GM23338 (cell line): ENCODE measurements around the gene GNB2. TPM values are rescaled to one million over a fixed set of nuclear protein-coding genes. Genes with fewer than 3 reads are reported as not detected.

ENCODE experiments used
- ATAC-seq: fragments of 200-7000 bp; cut with Tn5 transposase; 3 replicates; pipeline ENCODE4 v1.9.1; 2020
- DNase-seq: peaks from one replicate; pipeline ENCODE4 v3.0.0-alpha.2; 2015; ENCODE audit warnings: low spot score
- H2AFZ ChIP-seq: fragments of 200-600 bp; sonication (generic); 2 replicates; pipeline ENCODE4 v1.8.0; 2016; ENCODE audit warnings: antibody characterized with exemption, mild to moderate bottlenecking, moderate library complexity
- H3F3A ChIP-seq: fragments of 200-600 bp; sonication (generic); replicated peaks from 2 replicates; pipeline ENCODE4 v1.8.0; 2017; ENCODE audit warnings: antibody characterized with exemption, mixed run types, low read depth
- H3K27ac ChIP-seq: fragments of 200-600 bp; sonication (generic); 2 replicates; pipeline ENCODE4 v1.6.1; 2016; ENCODE audit warnings: low read depth
- H3K27me3 ChIP-seq: fragments of 200-600 bp; sonication (generic); 2 replicates; pipeline ENCODE4 v1.8.0; 2016; ENCODE audit warnings: mild to moderate bottlenecking, mixed run types, moderate library complexity; ENCODE audit not compliant: insufficient read depth
- H3K36me3 ChIP-seq: fragments of 200-600 bp; sonication (generic); 2 replicates; pipeline ENCODE4 v1.8.0; 2016; ENCODE audit warnings: mild to moderate bottlenecking; ENCODE audit not compliant: insufficient read depth
- H3K4me1 ChIP-seq: fragments of 200-600 bp; sonication (generic); 2 replicates; pipeline ENCODE4 v1.8.0; 2016; ENCODE audit warnings: mild to moderate bottlenecking, moderate library complexity; ENCODE audit not compliant: insufficient read depth
- H3K4me2 ChIP-seq: fragments of 200-600 bp; sonication (generic); 2 replicates; pipeline ENCODE4 v1.7.1; 2017; ENCODE audit warnings: mixed run types
- H3K4me3 ChIP-seq: fragments of 200-600 bp; sonication (generic); 2 replicates; pipeline ENCODE4 v1.6.1; 2016; ENCODE audit warnings: mixed run types
- H3K79me2 ChIP-seq: fragments of 200-600 bp; sonication (generic); replicated peaks from 2 replicates; pipeline ENCODE4 v1.8.0; 2017; ENCODE audit warnings: mild to moderate bottlenecking; ENCODE audit not compliant: insufficient read depth
- H3K9me2 ChIP-seq: fragments of 200-600 bp; sonication (generic); 2 replicates; pipeline ENCODE4 v1.8.0; 2017; ENCODE audit not compliant: insufficient read depth
- H4K20me1 ChIP-seq: fragments of 200-600 bp; sonication (generic); replicated peaks from 2 replicates; pipeline ENCODE4 v1.8.0; 2017; ENCODE audit warnings: mild to moderate bottlenecking; ENCODE audit not compliant: insufficient read depth
- H3K27ac Mint-ChIP-seq: 2 replicates; pipeline ENCODE4 v1.8.0; 2020; ENCODE audit warnings: inconsistent platforms, mild to moderate bottlenecking, moderate library complexity, mixed read lengths
- H3K27me3 Mint-ChIP-seq: 3 replicates; pipeline ENCODE4 v1.8.0; 2022; ENCODE audit warnings: low read depth, mild to moderate bottlenecking, moderate library complexity, mixed read lengths, inconsistent platforms; ENCODE audit not compliant: insufficient read depth, poor library complexity
- H3K36me3 Mint-ChIP-seq: 3 replicates; pipeline ENCODE4 v1.8.0; 2021; ENCODE audit warnings: low read depth, mild to moderate bottlenecking, inconsistent platforms, moderate library complexity, mixed read lengths
- H3K4me1 Mint-ChIP-seq: 3 replicates; pipeline ENCODE4 v1.8.0; 2020; ENCODE audit warnings: mild to moderate bottlenecking, inconsistent platforms, mixed read lengths
- H3K4me3 Mint-ChIP-seq: 3 replicates; pipeline ENCODE4 v1.8.0; 2021; ENCODE audit warnings: moderate library complexity, mild to moderate bottlenecking, inconsistent platforms, mixed read lengths
- H3K9me3 Mint-ChIP-seq: 3 replicates; pipeline ENCODE4 v1.8.0; 2020; ENCODE audit warnings: moderate library complexity, mild to moderate bottlenecking, inconsistent platforms, mixed read lengths
- CREB1 ChIP-seq: fragments of 250-450 bp; sonication (Bioruptor Pico); IDR thresholded peaks from 2 replicates; pipeline ENCODE4 v1.5.0; 2020; ENCODE audit warnings: low read depth, mild to moderate bottlenecking, moderate library complexity
- ETS1 ChIP-seq: IDR thresholded peaks from 2 replicates; pipeline ENCODE4 v1.6.1; 2016; ENCODE audit warnings: antibody characterized with exemption
- EZH2 ChIP-seq: fragments of 200-600 bp; sonication (generic); IDR thresholded peaks from one replicate; pipeline ENCODE4 v1.8.0; 2017; ENCODE audit warnings: antibody characterized with exemption, mild to moderate bottlenecking, low read depth; ENCODE audit not compliant: unreplicated experiment
- EZH2phosphoT487 ChIP-seq: fragments of 200-600 bp; sonication (generic); IDR thresholded peaks from one replicate; pipeline ENCODE4 v1.8.1; 2018; ENCODE audit warnings: antibody characterized with exemption; ENCODE audit not compliant: unreplicated experiment
- JUNB ChIP-seq: IDR thresholded peaks from one replicate; pipeline ENCODE4 v1.6.1; 2016; ENCODE audit warnings: antibody characterized with exemption; ENCODE audit not compliant: unreplicated experiment
- NANOG ChIP-seq: IDR thresholded peaks from 2 replicates; pipeline ENCODE4 v1.6.1; 2016; ENCODE audit warnings: antibody characterized with exemption, borderline replicate concordance
- POLR2AphosphoS5 ChIP-seq: IDR thresholded peaks from 2 replicates; pipeline ENCODE4 v1.6.1; 2016; ENCODE audit warnings: antibody characterized with exemption, low read depth
- REST ChIP-seq: IDR thresholded peaks from one replicate; pipeline ENCODE4 v1.6.1; 2018; ENCODE audit warnings: antibody characterized with exemption; ENCODE audit not compliant: unreplicated experiment
- STAT1 ChIP-seq: IDR thresholded peaks from one replicate; pipeline ENCODE4 v1.6.1; 2016; ENCODE audit warnings: antibody characterized with exemption; ENCODE audit not compliant: unreplicated experiment
- ZNF114 ChIP-seq: fragments of 250-450 bp; sonication (Bioruptor Pico); IDR thresholded peaks from 2 replicates; pipeline ENCODE4 v1.5.0; 2020; ENCODE audit warnings: mild to moderate bottlenecking, moderate library complexity
- ZNF462 ChIP-seq: fragments of 250-450 bp; sonication (Bioruptor Pico); IDR thresholded peaks from 2 replicates; pipeline ENCODE4 v1.5.0; 2020; ENCODE audit warnings: mild to moderate bottlenecking, moderate library complexity
- polyA plus RNA-seq: library from polyadenylated mRNA; unstranded; fragments of >200 nt; fragmentation: Nextera tagmentation; extraction: Ambion mirVana; gene quantifications from 2 replicates; pipeline ENCODE4 v1.2.1, GENCODE V29; 2016
- total RNA-seq: library from RNA; depleted of rRNA; stranded (reverse); fragments of >200 nt; shearing (Covaris generic); gene quantifications from 2 replicates; pipeline ENCODE4 v1.2.3, GENCODE V29; 2014

GNB2 gene
- total and polyA plus RNA-seq, 2 experiments from 2014 or later = 112 to 153 TPM

DNA sequence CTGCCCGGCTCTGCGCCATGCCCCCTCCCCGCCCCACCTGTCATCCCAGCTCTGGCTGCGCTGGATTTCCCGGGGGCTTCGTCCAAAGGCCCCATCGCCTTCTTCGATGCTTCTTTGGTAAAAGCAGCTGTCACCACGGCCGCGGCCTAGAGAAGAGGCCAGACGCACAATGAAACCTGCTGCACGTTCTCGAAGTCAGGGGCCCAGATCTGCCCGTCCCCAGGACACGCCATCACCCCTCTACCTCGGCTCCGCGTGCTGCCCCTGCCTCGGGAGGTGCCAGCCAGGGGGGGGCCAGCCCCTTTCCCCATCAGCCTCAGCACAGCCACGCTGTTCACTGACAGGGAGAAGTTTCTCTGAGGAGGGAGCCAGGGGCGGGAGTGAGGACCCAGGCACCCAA is 13.7 kb downstream of the GNB2 start:
- no peak for DNase-seq
- no peak for ATAC-seq
- Mint-ChIP-seq H3K4me3 (no peak overlapping the region), H3K9me3 (no peaks in the 10 kb centered on the region), H3K36me3 (peaks cover 63% of the 10 kb centered on the region), H3K4me1 (peaks cover 23% of the 10 kb centered on the region), H3K27me3 (peaks cover 17% of the 10 kb centered on the region), H3K27ac (no peak overlapping the region)
- Histone ChIP-seq H3K4me1 (peaks cover 15% of the 10 kb centered on the region), H3K79me2 (peaks cover 45% of the 10 kb centered on the region), H3K36me3 (peaks cover 9% of the 10 kb centered on the region), H2AFZ (no peak overlapping the region), H3K4me3 (no peak overlapping the region), H3K27ac (no peak overlapping the region), H4K20me1 (peaks cover 33% of the 10 kb centered on the region), H3K27me3 (no peaks in the 10 kb centered on the region), H3F3A (peaks cover 19% of the 10 kb centered on the region; the same call in 1 of the 2 replicates), H3K4me2 (no peak overlapping the region), H3K9me2 (no peaks in the 10 kb centered on the region)
- TF ChIP-seq CREB1 (no peak), POLR2AphosphoS5 (no peak), JUNB (no peak), NANOG (no peak), ZNF462 (no peak), STAT1 (no peak)

GRCh38 chr7:100687751-100688300 is 14.3 kb downstream of the GNB2 start:
- Histone ChIP-seq H3K4me3 (no peak overlapping the region), H3K4me1 (peaks cover 21% of the 10 kb centered on the region), H3K79me2 (peaks cover 51% of the 10 kb centered on the region), H3K27me3 (no peaks in the 10 kb centered on the region), H2AFZ (no peak overlapping the region), H3K36me3 (peaks cover 9% of the 10 kb centered on the region), H3K4me2 (no peak overlapping the region), H4K20me1 (peaks cover 39% of the 10 kb centered on the region), H3F3A (peaks cover 22% of the 10 kb centered on the region), H3K27ac (no peak overlapping the region), H3K9me2 (no peaks in the 10 kb centered on the region)
- peaks cover 21% of the 10 kb centered on the region for H3K27me3 Mint-ChIP-seq
- no peaks in the 10 kb centered on the region for H3K9me3 Mint-ChIP-seq
- no peak overlapping the region for H3K27ac Mint-ChIP-seq
- H3K4me3 Mint-ChIP-seq = no peak overlapping the region
- DNase-seq = no peak
- H3K36me3 Mint-ChIP-seq = peaks cover 63% of the 10 kb centered on the region
- peaks cover 28% of the 10 kb centered on the region for H3K4me1 Mint-ChIP-seq
- no peak for ATAC-seq
- TF ChIP-seq EZH2phosphoT487 (no peak), EZH2 (no peak), POLR2AphosphoS5 (no peak), ETS1 (no peak), JUNB (no peak), REST (no peak), CREB1 (no peak), ZNF114 (CRISPR knock-in tag) (no peak)
